Lung (tissue), 12 donors: ENCODE data around the gene DEPDC5. TPM values are rescaled to one million over a fixed set of nuclear protein-coding genes. Genes with fewer than 3 reads are reported as not detected.

Experiments
- ATAC-seq: fragments of 200-7000 bp; cut with Tn5 transposase; one replicate; pipeline ENCODE4 v1.9.1; 2020; ENCODE audit warnings: moderate number of reproducible peaks; ENCODE audit not compliant: insufficient read depth, low FRiP score
- DNase-seq, 3 donors: peaks; one replicate each; pipeline ENCODE4 v3.0.0-alpha.2; 2013 to 2017
- H3K27ac ChIP-seq, 2 donors: one replicate each; pipeline ENCODE4 v1.5.1; 2013; ENCODE audit warnings: mild to moderate bottlenecking in 2 of 2, moderate library complexity in 2 of 2, control low read depth in 1 of 2, inconsistent platforms in 1 of 2, low read depth in 1 of 2, low read length in 1 of 2
- H3K27me3 ChIP-seq, 3 donors: one replicate each; pipeline ENCODE4 v1.5.1; 2013; ENCODE audit warnings: low read length in 2 of 3; ENCODE audit not compliant: control insufficient read depth in 3 of 3, insufficient read depth in 3 of 3
- H3K36me3 ChIP-seq, 4 donors: one replicate each; pipeline ENCODE4 v1.5.1; 2013; ENCODE audit warnings: low read length in 4 of 4, mild to moderate bottlenecking in 1 of 4, moderate library complexity in 1 of 4; ENCODE audit not compliant: control insufficient read depth in 4 of 4, insufficient read depth in 4 of 4
- H3K4me1 ChIP-seq, 5 donors: one replicate each; pipeline ENCODE4 v1.5.1; 2013; ENCODE audit warnings: low read length in 5 of 5, mild to moderate bottlenecking in 2 of 5, moderate library complexity in 1 of 5; ENCODE audit not compliant: control insufficient read depth in 5 of 5, insufficient read depth in 5 of 5
- H3K4me3 ChIP-seq: one replicate; pipeline ENCODE4 v1.5.1; 2013; ENCODE audit warnings: mild to moderate bottlenecking, control low read depth, moderate library complexity
- H3K9ac ChIP-seq, 2 donors: one replicate each; pipeline ENCODE4 v1.5.1; 2013; ENCODE audit warnings: low read length in 2 of 2, control low read depth in 1 of 2; ENCODE audit not compliant: insufficient read depth in 1 of 2
- H3K9me3 ChIP-seq, 4 donors: one replicate each; pipeline ENCODE4 v1.5.1; 2013; ENCODE audit warnings: low read length in 3 of 4, mild to moderate bottlenecking in 1 of 4, moderate library complexity in 1 of 4; ENCODE audit not compliant: control insufficient read depth in 4 of 4, insufficient read depth in 3 of 4
- CTCF ChIP-seq: IDR thresholded peaks from 2 replicates; pipeline ENCODE4 v1.5.1; 2012; ENCODE audit warnings: mild to moderate bottlenecking; ENCODE audit errors: control extremely low read depth, extremely low read depth
- WGBS, 2 donors: extraction: QIAGEN DNeasy Blood & Tissue Kit; methylation state at CpG; one replicate each; pipeline ENCODE4 v1.1.7; 2013; 5-methylcytosine and 5-hydroxymethylcytosine counted together
- polyA plus RNA-seq, 2 donors: library from polyadenylated mRNA; stranded (reverse); fragments of 200-250 nt; gene quantifications; one replicate each; pipeline ENCODE4 v1.2.1, GENCODE V29; 2013
- total RNA-seq, 2 donors: library from RNA; depleted of rRNA in 1 of 2; stranded (reverse); fragments of >200 nt in 1 of 2; gene quantifications; one replicate each; pipeline ENCODE4 v1.2.1, GENCODE V29; 2014 to 2021
- donor health status: control.
- donor health status: control.
- donor health status: Bipolar disorder and iron deficiency.
- donor health status: healthy.
- donor health status: DM: yes; HTN: yes; CAD: no.

DEPDC5 gene
- total and polyA plus RNA-seq, 4 donors: 6.6 to 29.0 (median 16.3) TPM

- ATAC-seq (no peak), DNase-seq (no peak)
- Histone ChIP-seq H3K4me3 (no peak overlapping the region), H3K27me3 (no peaks in the 10 kb centered on the region), H3K9me3 (peaks cover 0 to 3% (median 0%) of the 10 kb centered on the region in 4 donors), H3K4me1 (no peaks in the 10 kb centered on the region), H3K27ac (no peak overlapping the region), H3K36me3 (peaks cover 19 to 42% (median 26%) of the 10 kb centered on the region in 4 donors), H3K9ac (no peak overlapping the region)
- no peak for TF ChIP-seq CTCF
These were observed 86.8 kb downstream of the DEPDC5 start for GRCh38 chr22:31840585-31840984.

DNA sequence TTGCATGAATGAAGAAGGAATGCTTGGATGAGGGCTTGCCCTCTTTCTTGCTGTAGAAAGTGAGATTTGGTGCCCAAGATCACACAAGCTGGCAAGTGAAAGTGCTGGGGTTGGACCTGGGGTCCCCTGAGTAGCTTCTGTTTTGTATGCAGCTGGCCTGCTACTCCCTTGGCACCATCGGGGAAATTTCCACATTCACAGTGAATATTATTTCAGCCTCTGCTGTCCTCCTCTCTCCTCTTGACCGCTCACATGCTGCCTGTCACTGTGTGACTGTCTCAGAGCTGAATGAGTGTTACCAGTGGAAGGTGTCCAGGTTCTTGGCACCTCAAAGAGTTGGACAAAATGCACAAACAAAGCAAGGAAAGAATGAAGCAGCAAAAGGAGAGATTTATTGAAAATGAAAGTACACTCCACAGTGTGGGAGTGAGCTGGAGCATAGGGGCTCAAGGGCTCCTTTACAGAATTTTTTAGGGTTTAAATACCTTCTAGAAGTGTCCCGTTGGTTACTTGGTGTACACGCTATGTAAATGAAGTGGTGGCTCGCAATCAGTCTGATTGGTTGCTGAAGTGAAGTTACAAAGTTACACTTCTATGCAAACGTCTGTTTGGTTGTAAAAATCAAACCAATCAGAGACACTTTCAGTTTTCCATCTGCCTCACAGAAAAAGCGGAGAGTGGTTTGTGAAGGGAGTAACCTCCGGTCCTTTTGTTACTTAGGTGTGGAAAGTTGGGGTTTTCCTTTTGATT lies 87.4 kb downstream of the DEPDC5 start:
- no peak overlapping the region for H3K4me3 ChIP-seq
- no peak for TF ChIP-seq CTCF
- WGBS, 2 donors: 75 to 83% methylated on average over 8 of the region's 8 CpGs
- H3K4me1 ChIP-seq: no peaks in the 10 kb centered on the region
- ATAC-seq: no peak
- peaks cover 21 to 46% (median 24%) of the 10 kb centered on the region in 4 donors for H3K36me3 ChIP-seq
- H3K27me3 ChIP-seq: no peaks in the 10 kb centered on the region
- no peak for DNase-seq
- H3K27ac ChIP-seq: no peak overlapping the region
- H3K9ac ChIP-seq: no peak overlapping the region
- H3K9me3 ChIP-seq: peaks cover 0 to 3% (median 0%) of the 10 kb centered on the region in 4 donors

GRCh38 chr22:31843526-31843925 lies 89.7 kb downstream of the DEPDC5 start:
- Histone ChIP-seq H3K9me3 (no peaks in the 10 kb centered on the region), H3K27ac (no peak overlapping the region), H3K27me3 (no peaks in the 10 kb centered on the region), H3K4me1 (no peaks in the 10 kb centered on the region), H3K36me3 (peaks cover 22 to 45% (median 27%) of the 10 kb centered on the region in 4 donors), H3K4me3 (no peak overlapping the region), H3K9ac (no peak overlapping the region)
- no peak for TF ChIP-seq CTCF
- ATAC-seq: no peak
- 92 to 95% methylated on average over 4 of the region's 4 CpGs for WGBS, 2 donors
- no peak for DNase-seq
